ENCODE results near the gene DKK2. TPM values are rescaled to one million over a fixed set of nuclear protein-coding genes. Genes with fewer than 3 reads are reported as not detected.

The DKK2 gene
- total RNA-seq, 1 experiment from 2014 or later, result not detected

DNA sequence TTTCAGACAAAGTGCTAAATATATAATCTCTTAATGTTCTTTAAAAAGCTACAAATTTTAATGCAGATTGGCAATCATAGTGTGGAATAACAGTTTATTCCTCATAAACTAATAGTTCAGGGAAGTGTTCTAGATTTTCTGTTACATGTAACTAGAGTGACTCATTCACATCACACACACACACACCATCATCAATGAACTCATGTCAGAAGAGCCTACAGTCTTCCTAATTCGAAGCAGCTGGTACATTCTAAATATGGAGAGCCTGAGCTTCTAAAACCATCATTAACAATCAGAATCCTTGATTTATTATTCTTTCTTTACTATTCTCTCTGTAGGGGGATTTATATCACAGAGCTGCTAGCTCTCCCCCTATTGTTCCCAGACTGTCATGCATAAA is 49.6 kb downstream of the DKK2 start:
- H2AFZ ChIP-seq, result no peak overlapping the region
- no peak overlapping the region for H3K4me3 ChIP-seq
- H4K20me1 ChIP-seq (ENCODE audit: insufficient read depth), result no peaks in the 10 kb centered on the region
- no peak for DNase-seq
- H3F3A ChIP-seq (ENCODE audit: insufficient read depth, low read depth), result no peaks in the 10 kb centered on the region
- CTCF ChIA-PET, result no interaction called here
- POLR2A ChIA-PET (ENCODE audit: unreplicated experiment), result no interaction called here
- H3K9me2 ChIP-seq (ENCODE audit: insufficient read depth), result no peaks in the 10 kb centered on the region
- no peak overlapping the region for H3K27ac ChIP-seq
- H3K79me2 ChIP-seq (ENCODE audit: low read depth), result no peaks in the 10 kb centered on the region
- TF ChIP-seq, protein P1, sequence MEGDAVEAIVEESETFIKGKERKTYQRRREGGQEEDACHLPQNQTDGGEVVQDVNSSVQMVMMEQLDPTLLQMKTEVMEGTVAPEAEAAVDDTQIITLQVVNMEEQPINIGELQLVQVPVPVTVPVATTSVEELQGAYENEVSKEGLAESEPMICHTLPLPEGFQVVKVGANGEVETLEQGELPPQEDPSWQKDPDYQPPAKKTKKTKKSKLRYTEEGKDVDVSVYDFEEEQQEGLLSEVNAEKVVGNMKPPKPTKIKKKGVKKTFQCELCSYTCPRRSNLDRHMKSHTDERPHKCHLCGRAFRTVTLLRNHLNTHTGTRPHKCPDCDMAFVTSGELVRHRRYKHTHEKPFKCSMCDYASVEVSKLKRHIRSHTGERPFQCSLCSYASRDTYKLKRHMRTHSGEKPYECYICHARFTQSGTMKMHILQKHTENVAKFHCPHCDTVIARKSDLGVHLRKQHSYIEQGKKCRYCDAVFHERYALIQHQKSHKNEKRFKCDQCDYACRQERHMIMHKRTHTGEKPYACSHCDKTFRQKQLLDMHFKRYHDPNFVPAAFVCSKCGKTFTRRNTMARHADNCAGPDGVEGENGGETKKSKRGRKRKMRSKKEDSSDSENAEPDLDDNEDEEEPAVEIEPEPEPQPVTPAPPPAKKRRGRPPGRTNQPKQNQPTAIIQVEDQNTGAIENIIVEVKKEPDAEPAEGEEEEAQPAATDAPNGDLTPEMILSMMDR (conservative IDR thresholded peaks at IDR 0.05), result no peak
- TF ChIP-seq EZH2 (IDR thresholded peaks at IDR 0.05; ENCODE audit: low read depth), result no peak
- no peaks in the 10 kb centered on the region for H3K4me1 ChIP-seq (replicated peaks; ENCODE audit: insufficient read depth)
- no peaks in the 10 kb centered on the region for H3K27me3 ChIP-seq (ENCODE audit: insufficient read depth, low read depth)
- no peaks in the 10 kb centered on the region for H3K9me3 ChIP-seq (ENCODE audit: insufficient read depth, low read depth)
- intact Hi-C loops (cut with micrococcal nuclease; ENCODE audit: unreplicated experiment), result no loop called here
- H3K4me2 ChIP-seq, result no peak overlapping the region
- H3K36me3 ChIP-seq (ENCODE audit: low read depth), result no peaks in the 10 kb centered on the region
- BruUV-seq (replicated peaks), result no TSS peak

- Histone ChIP-seq H3K4me3 (no peak overlapping the region), H3K27me3 (ENCODE audit: insufficient read depth, low read depth) (no peaks in the 10 kb centered on the region), H4K20me1 (ENCODE audit: insufficient read depth) (no peaks in the 10 kb centered on the region), H3F3A (ENCODE audit: insufficient read depth, low read depth) (no peaks in the 10 kb centered on the region), H3K36me3 (ENCODE audit: low read depth) (no peaks in the 10 kb centered on the region), H3K9me2 (ENCODE audit: insufficient read depth) (no peaks in the 10 kb centered on the region), H3K79me2 (ENCODE audit: low read depth) (no peaks in the 10 kb centered on the region), H3K27ac (no peak overlapping the region), H3K4me1 (replicated peaks; ENCODE audit: insufficient read depth) (no peaks in the 10 kb centered on the region), H2AFZ (no peak overlapping the region), H3K4me2 (no peak overlapping the region), H3K9me3 (ENCODE audit: insufficient read depth, low read depth) (no peaks in the 10 kb centered on the region)
- ChIA-PET POLR2A (ENCODE audit: unreplicated experiment) (no interaction called here), CTCF (no interaction called here)
- DNase-seq, result no peak
- TF ChIP-seq, protein P1 (conservative IDR thresholded peaks at IDR 0.05), result no peak
- no peak for TF ChIP-seq EZH2 (IDR thresholded peaks at IDR 0.05; ENCODE audit: low read depth)
- BruUV-seq (replicated peaks), result no TSS peak
- intact Hi-C loops (cut with micrococcal nuclease; ENCODE audit: unreplicated experiment), result no loop called here
Observed at GRCh38 chr4:106985830-106986229, 50.3 kb downstream of the DKK2 start.

DNA sequence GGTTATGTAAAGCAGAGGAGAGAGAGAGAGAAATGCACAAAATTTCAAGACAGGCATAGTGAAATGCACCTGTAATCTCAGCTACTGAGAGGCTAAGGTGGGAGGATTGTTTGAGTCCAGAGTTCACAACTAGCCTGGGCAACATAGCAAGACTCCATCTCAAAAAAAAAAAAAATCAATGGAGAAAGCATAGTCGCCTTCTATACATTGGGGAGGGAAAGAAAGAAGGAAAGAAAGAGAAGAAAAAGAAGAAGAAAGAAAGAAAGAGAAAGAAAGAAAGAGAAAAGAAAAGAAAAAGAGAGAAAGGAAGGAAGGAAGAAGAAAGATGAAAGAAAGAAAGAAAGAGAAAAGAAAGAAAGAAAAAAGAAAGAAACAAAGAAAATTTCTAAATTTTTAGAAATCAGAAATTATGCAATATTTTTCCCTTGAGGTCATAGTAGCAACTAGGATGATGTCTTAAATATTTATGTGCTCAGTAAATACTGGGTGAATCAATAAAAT is 53.4 kb downstream of the DKK2 start:
- POLR2A ChIA-PET (ENCODE audit: unreplicated experiment), result no interaction called here
- CTCF ChIA-PET, result no interaction called here
- no peak overlapping the region for H3K4me3 ChIP-seq
- no peaks in the 10 kb centered on the region for H3K79me2 ChIP-seq (ENCODE audit: low read depth)
- H3F3A ChIP-seq (ENCODE audit: insufficient read depth, low read depth), result no peaks in the 10 kb centered on the region
- no peaks in the 10 kb centered on the region for H4K20me1 ChIP-seq (ENCODE audit: insufficient read depth)
- H3K36me3 ChIP-seq (ENCODE audit: low read depth), result no peaks in the 10 kb centered on the region
- intact Hi-C loops (cut with micrococcal nuclease; ENCODE audit: unreplicated experiment), result no loop called here
- BruUV-seq (replicated peaks), result no TSS peak
- H3K4me1 ChIP-seq (replicated peaks; ENCODE audit: insufficient read depth), result no peaks in the 10 kb centered on the region
- H3K27ac ChIP-seq, result no peak overlapping the region
- H3K27me3 ChIP-seq (ENCODE audit: insufficient read depth, low read depth), result no peaks in the 10 kb centered on the region
- TF ChIP-seq, protein P1 (conservative IDR thresholded peaks at IDR 0.05), result no peak
- no peak for TF ChIP-seq EZH2 (IDR thresholded peaks at IDR 0.05; ENCODE audit: low read depth)
- no peak for DNase-seq
- no peak overlapping the region for H3K4me2 ChIP-seq
- no peaks in the 10 kb centered on the region for H3K9me3 ChIP-seq (ENCODE audit: insufficient read depth, low read depth)
- no peak overlapping the region for H2AFZ ChIP-seq
- no peaks in the 10 kb centered on the region for H3K9me2 ChIP-seq (ENCODE audit: insufficient read depth)
